Liver (tissue), 9 donors: ENCODE results near the gene TMTC1. TPM values are rescaled to one million over a fixed set of nuclear protein-coding genes. Genes with fewer than 3 reads are reported as not detected.

Experiments used
- DNase-seq: peaks from one replicate; pipeline ENCODE4 v3.0.0-alpha.2; 2017; ENCODE audit warnings: low spot score
- H3K27ac ChIP-seq, 2 donors: one replicate each; pipeline ENCODE4 v1.7.0; 2013; ENCODE audit warnings: inconsistent platforms in 2 of 2, low read length in 2 of 2, control low read depth in 1 of 2, low read depth in 1 of 2, mild to moderate bottlenecking in 1 of 2
- H3K27me3 ChIP-seq, 4 donors: one replicate each; pipeline versions ENCODE4 v1.6.1 to v1.7.0; 2013; ENCODE audit warnings: low read length in 3 of 4, inconsistent platforms in 1 of 4, mild to moderate bottlenecking in 1 of 4, moderate library complexity in 1 of 4; ENCODE audit not compliant: control insufficient read depth in 4 of 4, insufficient read depth in 4 of 4
- H3K36me3 ChIP-seq, 4 donors: one replicate each; pipeline versions ENCODE4 v1.6.1 to v1.7.0; 2013; ENCODE audit warnings: low read length in 3 of 4, mild to moderate bottlenecking in 3 of 4, low read depth in 1 of 4, moderate library complexity in 1 of 4; ENCODE audit not compliant: control insufficient read depth in 4 of 4, insufficient read depth in 3 of 4
- H3K4me1 ChIP-seq, 4 donors: one replicate each; pipeline versions ENCODE4 v1.6.1 to v1.7.0; 2013; ENCODE audit warnings: low read length in 3 of 4, mild to moderate bottlenecking in 3 of 4, moderate library complexity in 1 of 4; ENCODE audit not compliant: control insufficient read depth in 4 of 4, insufficient read depth in 4 of 4
- H3K4me3 ChIP-seq, 3 donors: one replicate each; pipeline versions ENCODE4 v1.6.1 to v1.7.0; 2013; ENCODE audit warnings: low read length in 3 of 3, control low read depth in 1 of 3, low read depth in 1 of 3, mild to moderate bottlenecking in 1 of 3
- H3K9ac ChIP-seq, 2 donors: one replicate each; pipeline ENCODE4 v1.7.0; 2013; ENCODE audit warnings: low read length in 2 of 2, mild to moderate bottlenecking in 2 of 2, moderate library complexity in 2 of 2, control low read depth in 1 of 2, low read depth in 1 of 2
- H3K9me3 ChIP-seq, 4 donors: one replicate each; pipeline versions ENCODE4 v1.6.1 to v1.7.0; 2013; ENCODE audit warnings: low read length in 3 of 4; ENCODE audit not compliant: control insufficient read depth in 4 of 4
- CTCF ChIP-seq: fragments of 150-350 bp; IDR thresholded peaks from 2 replicates; pipeline ENCODE4 v1.5.1; 2017; ENCODE audit warnings: improper control_type of control experiment, low read depth, low read length; ENCODE audit not compliant: missing input control
- FOXA1 ChIP-seq: IDR thresholded peaks from 2 replicates; pipeline ENCODE4 v1.6.1; 2016; ENCODE audit warnings: antibody characterized with exemption
- FOXA2 ChIP-seq: IDR thresholded peaks from 2 replicates; pipeline ENCODE4 v1.6.1; 2016; ENCODE audit warnings: antibody characterized with exemption
- GABPA ChIP-seq, 2 donors: IDR thresholded peaks in 1 of 2; conservative IDR thresholded peaks in 1 of 2; 2 replicates each; pipeline ENCODE4 v1.6.1; 2016; ENCODE audit warnings: antibody characterized with exemption in 2 of 2, mild to moderate bottlenecking in 1 of 2, moderate library complexity in 1 of 2
- HNF4A ChIP-seq, 2 donors: conservative IDR thresholded peaks; 2 replicates each; pipeline ENCODE4 v1.6.1; 2016; ENCODE audit warnings: antibody characterized with exemption in 2 of 2, mild to moderate bottlenecking in 2 of 2
- JUND ChIP-seq, 2 donors: IDR thresholded peaks; 2 replicates each; pipeline ENCODE4 v1.6.1; 2016; ENCODE audit warnings: antibody characterized with exemption in 2 of 2
- NR2F2 ChIP-seq: IDR thresholded peaks from 2 replicates; pipeline ENCODE4 v1.6.1; 2016; ENCODE audit warnings: antibody characterized with exemption
- RAD21 ChIP-seq, 2 donors: IDR thresholded peaks; 2 replicates each; pipeline ENCODE4 v1.6.1; 2016; ENCODE audit warnings: antibody characterized with exemption in 2 of 2, mild to moderate bottlenecking in 2 of 2
- RXRA ChIP-seq, 2 donors: IDR thresholded peaks; 2 replicates each; pipeline ENCODE4 v1.6.1; 2017 to 2018; ENCODE audit warnings: antibody characterized with exemption in 2 of 2, mild to moderate bottlenecking in 1 of 2
- SP1 ChIP-seq: IDR thresholded peaks from 2 replicates; pipeline ENCODE4 v1.6.1; 2018; ENCODE audit warnings: antibody characterized with exemption, mild to moderate bottlenecking
- TAF1 ChIP-seq: conservative IDR thresholded peaks from 2 replicates; pipeline ENCODE4 v1.6.1; 2016; ENCODE audit warnings: antibody characterized with exemption, mild to moderate bottlenecking
- YY1 ChIP-seq: IDR thresholded peaks from 2 replicates; pipeline ENCODE4 v1.6.1; 2016; ENCODE audit warnings: antibody characterized with exemption, mild to moderate bottlenecking
- polyA plus RNA-seq, 2 donors: library from polyadenylated mRNA; stranded (reverse) in 1 of 2; unstranded in 1 of 2; fragments of 200-250 nt in 1 of 2; fragments of >200 nt in 1 of 2; fragmentation: Nextera tagmentation in 1 of 2; extraction: Ambion mirVana in 1 of 2; gene quantifications; one replicate each; pipeline versions ENCODE4 v1.2.1 to v1.2.3, GENCODE V29; 2013 to 2015
- total RNA-seq, 2 donors: library from RNA; depleted of rRNA; stranded (reverse); fragments of >200 nt; gene quantifications; one replicate each; pipeline ENCODE4 v1.2.3, GENCODE V29; 2014
- TF ChIP-seq, protein P1 (sequence below): IDR thresholded peaks from 2 replicates; pipeline ENCODE4 v1.6.1; 2016; ENCODE audit warnings: antibody characterized with exemption
- TF ChIP-seq, protein P2 (sequence below): IDR thresholded peaks from 2 replicates; pipeline ENCODE4 v1.6.1; 2016; ENCODE audit warnings: antibody characterized with exemption
- TF ChIP-seq, protein P3 (sequence below): IDR thresholded peaks from 2 replicates; pipeline ENCODE4 v1.6.1; 2016; ENCODE audit warnings: antibody characterized with exemption, mild to moderate bottlenecking
- donor health status: healthy.
- donor health status: healthy.
- donor health status: healthy.
- donor health status: healthy.
- donor health status: healthy.

Gene TMTC1
- total and polyA plus RNA-seq, 4 donors = 0.76 to 3.3 (median 2.1) TPM

DNA sequence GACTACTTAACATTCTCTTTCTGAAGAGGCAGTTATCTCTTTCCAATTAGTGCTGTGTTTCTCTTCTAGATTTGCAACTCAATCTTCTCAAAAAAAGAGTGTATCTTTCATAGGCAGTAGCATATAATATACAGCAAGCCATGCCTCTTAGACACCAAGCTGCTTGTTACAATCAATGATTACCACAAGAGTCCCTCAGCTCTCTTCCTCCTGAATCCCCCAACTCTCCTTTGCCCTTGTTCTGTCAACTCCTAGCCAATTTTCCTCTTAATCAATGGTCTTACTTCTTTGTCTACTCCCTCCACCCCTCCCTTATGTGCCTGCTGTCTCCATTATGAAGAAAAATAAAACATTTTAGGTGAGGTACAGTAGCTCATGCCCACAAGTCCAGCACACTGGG is 2.6 kb downstream of the TMTC1 start:
- no peaks in the 10 kb centered on the region for H3K36me3 ChIP-seq
- H3K9ac ChIP-seq = no peak overlapping the region
- no peaks in the 10 kb centered on the region for H3K27me3 ChIP-seq
- peaks cover 4 to 17% (median 6%) of the 10 kb centered on the region in 4 donors for H3K4me1 ChIP-seq
- TF ChIP-seq NR2F2 = no peak
- no peak for TF ChIP-seq FOXA1
- TF ChIP-seq RXRA (IDR thresholded peaks at IDR 0.05) = no peak
- TF ChIP-seq GABPA (IDR thresholded peaks at IDR 0.05 in 1 of 2, conservative IDR thresholded peaks at IDR 0.05 in 1 of 2) = no peak
- TF ChIP-seq, protein P1, sequence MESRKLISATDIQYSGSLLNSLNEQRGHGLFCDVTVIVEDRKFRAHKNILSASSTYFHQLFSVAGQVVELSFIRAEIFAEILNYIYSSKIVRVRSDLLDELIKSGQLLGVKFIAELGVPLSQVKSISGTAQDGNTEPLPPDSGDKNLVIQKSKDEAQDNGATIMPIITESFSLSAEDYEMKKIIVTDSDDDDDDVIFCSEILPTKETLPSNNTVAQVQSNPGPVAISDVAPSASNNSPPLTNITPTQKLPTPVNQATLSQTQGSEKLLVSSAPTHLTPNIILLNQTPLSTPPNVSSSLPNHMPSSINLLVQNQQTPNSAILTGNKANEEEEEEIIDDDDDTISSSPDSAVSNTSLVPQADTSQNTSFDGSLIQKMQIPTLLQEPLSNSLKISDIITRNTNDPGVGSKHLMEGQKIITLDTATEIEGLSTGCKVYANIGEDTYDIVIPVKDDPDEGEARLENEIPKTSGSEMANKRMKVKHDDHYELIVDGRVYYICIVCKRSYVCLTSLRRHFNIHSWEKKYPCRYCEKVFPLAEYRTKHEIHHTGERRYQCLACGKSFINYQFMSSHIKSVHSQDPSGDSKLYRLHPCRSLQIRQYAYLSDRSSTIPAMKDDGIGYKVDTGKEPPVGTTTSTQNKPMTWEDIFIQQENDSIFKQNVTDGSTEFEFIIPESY = no peak
- TF ChIP-seq RAD21 (IDR thresholded peaks at IDR 0.05) = no peak
- TF ChIP-seq YY1 = no peak
- TF ChIP-seq FOXA2 = no peak
- no peak for TF ChIP-seq CTCF
- TF ChIP-seq, protein P2, sequence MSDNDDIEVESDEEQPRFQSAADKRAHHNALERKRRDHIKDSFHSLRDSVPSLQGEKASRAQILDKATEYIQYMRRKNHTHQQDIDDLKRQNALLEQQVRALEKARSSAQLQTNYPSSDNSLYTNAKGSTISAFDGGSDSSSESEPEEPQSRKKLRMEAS = no peak
- TF ChIP-seq JUND (IDR thresholded peaks at IDR 0.05) = no peak
- TF ChIP-seq TAF1 = no peak
- TF ChIP-seq SP1 = no peak
- H3K27ac ChIP-seq = no peak overlapping the region
- H3K9me3 ChIP-seq = no peaks in the 10 kb centered on the region
- DNase-seq = no peak
- H3K4me3 ChIP-seq = no peak overlapping the region

DNA sequence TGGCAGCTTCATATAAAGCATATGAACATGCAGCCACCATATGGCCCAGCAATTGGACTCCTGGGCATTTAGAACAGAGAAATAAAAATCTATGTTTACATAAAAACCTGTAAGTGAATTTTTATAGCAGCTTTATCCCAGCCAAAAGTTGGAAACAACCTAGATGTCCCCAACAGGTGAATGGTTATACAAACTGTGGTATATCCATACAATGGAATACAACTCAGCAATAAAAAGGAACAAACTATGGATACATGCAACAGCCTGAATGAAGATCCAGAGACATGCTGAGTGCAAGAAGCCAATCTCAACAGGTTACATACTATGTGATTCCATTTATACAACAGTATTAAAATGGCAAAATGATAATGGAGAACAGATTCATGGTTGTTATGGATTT is 3.7 kb downstream of the TMTC1 start:
- Histone ChIP-seq H3K27ac (no peak overlapping the region), H3K9ac (no peak overlapping the region), H3K4me1 (peaks cover 4 to 17% (median 6%) of the 10 kb centered on the region in 4 donors), H3K4me3 (no peak overlapping the region), H3K9me3 (no peaks in the 10 kb centered on the region), H3K27me3 (no peaks in the 10 kb centered on the region), H3K36me3 (no peaks in the 10 kb centered on the region)
- no peak for DNase-seq
- no peak for TF ChIP-seq SP1
- TF ChIP-seq CTCF = no peak
- TF ChIP-seq, protein P1 = no peak
- no peak for TF ChIP-seq HNF4A (conservative IDR thresholded peaks at IDR 0.05)
- TF ChIP-seq, protein P3, sequence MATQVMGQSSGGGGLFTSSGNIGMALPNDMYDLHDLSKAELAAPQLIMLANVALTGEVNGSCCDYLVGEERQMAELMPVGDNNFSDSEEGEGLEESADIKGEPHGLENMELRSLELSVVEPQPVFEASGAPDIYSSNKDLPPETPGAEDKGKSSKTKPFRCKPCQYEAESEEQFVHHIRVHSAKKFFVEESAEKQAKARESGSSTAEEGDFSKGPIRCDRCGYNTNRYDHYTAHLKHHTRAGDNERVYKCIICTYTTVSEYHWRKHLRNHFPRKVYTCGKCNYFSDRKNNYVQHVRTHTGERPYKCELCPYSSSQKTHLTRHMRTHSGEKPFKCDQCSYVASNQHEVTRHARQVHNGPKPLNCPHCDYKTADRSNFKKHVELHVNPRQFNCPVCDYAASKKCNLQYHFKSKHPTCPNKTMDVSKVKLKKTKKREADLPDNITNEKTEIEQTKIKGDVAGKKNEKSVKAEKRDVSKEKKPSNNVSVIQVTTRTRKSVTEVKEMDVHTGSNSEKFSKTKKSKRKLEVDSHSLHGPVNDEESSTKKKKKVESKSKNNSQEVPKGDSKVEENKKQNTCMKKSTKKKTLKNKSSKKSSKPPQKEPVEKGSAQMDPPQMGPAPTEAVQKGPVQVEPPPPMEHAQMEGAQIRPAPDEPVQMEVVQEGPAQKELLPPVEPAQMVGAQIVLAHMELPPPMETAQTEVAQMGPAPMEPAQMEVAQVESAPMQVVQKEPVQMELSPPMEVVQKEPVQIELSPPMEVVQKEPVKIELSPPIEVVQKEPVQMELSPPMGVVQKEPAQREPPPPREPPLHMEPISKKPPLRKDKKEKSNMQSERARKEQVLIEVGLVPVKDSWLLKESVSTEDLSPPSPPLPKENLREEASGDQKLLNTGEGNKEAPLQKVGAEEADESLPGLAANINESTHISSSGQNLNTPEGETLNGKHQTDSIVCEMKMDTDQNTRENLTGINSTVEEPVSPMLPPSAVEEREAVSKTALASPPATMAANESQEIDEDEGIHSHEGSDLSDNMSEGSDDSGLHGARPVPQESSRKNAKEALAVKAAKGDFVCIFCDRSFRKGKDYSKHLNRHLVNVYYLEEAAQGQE = no peak
- TF ChIP-seq RXRA (IDR thresholded peaks at IDR 0.05) = no peak
- TF ChIP-seq, protein P2 = no peak
